Activated CD4-positive, alpha-beta T cell treated with anti-CD3 and anti-CD28 coated beads, Interleukin-2, amount 50 U/mL, for 1 hour (primary cell): ENCODE measurements around the gene UBL4A.
A peak's percentile ranks its signal among the peaks of the same experiment; 100 is the strongest.

Experiments used
- DNase-seq: peaks from one replicate; pipeline ENCODE4 v3.0.0-alpha.2; 2020

The UBL4A gene

GRCh38 chrX:154486396-154487207 is at the start of gene UBL4A:
UBL4A (minus strand) TSS chrX:154486615; CDS start chrX:154486584, 31 bp downstream.
- peak; percentile 36 for DNase-seq

GRCh38 chrX:154535892-154536291 is 49.5 kb upstream of the UBL4A start:
- DNase-seq: no peak

GRCh38 chrX:154534526-154535322 is 48.3 kb upstream of the UBL4A start:
- DNase-seq: peak; percentile 86

- DNase-seq: no peak
These were observed 46.3 kb upstream of the UBL4A start for GRCh38 chrX:154532690-154533089.

GRCh38 chrX:154531626-154532025 is 45.2 kb upstream of the UBL4A start:
- DNase-seq: no peak

GRCh38 chrX:154530286-154530685 is 43.9 kb upstream of the UBL4A start:
- no peak for DNase-seq

- DNase-seq: no peak
These were observed 42.8 kb upstream of the UBL4A start for GRCh38 chrX:154529206-154529612.

GRCh38 chrX:154526901-154527675 is 40.7 kb upstream of the UBL4A start:
- DNase-seq: peak; percentile 52

GRCh38 chrX:154525606-154526490 is 39.4 kb upstream of the UBL4A start:
- DNase-seq: no peak

GRCh38 chrX:154519389-154519788 is 33.0 kb upstream of the UBL4A start:
- no peak for DNase-seq

- no peak for DNase-seq
These were observed 30.8 kb upstream of the UBL4A start for GRCh38 chrX:154517101-154517781.

- no peak for DNase-seq
These were observed 30.3 kb upstream of the UBL4A start for GRCh38 chrX:154516656-154517100.

GRCh38 chrX:154515966-154516655 is 29.7 kb upstream of the UBL4A start, which contains the start of gene FAM3A:
FAM3A (minus strand) TSS chrX:154516232; CDS start chrX:154515772, 460 bp downstream.
- peak; percentile 90 for DNase-seq

- DNase-seq: no peak
These were observed 28.9 kb upstream of the UBL4A start for GRCh38 chrX:154515090-154515965.

GRCh38 chrX:154513716-154514115 is 27.3 kb upstream of the UBL4A start:
- DNase-seq: no peak

GRCh38 chrX:154512879-154513553 is 26.6 kb upstream of the UBL4A start:
- DNase-seq: no peak

- DNase-seq: no peak
These were observed 25.3 kb upstream of the UBL4A start for GRCh38 chrX:154511761-154512160.

- DNase-seq: no peak
These were observed 23.0 kb upstream of the UBL4A start for GRCh38 chrX:154509455-154509854.

- DNase-seq: no peak
These were observed 21.9 kb upstream of the UBL4A start for GRCh38 chrX:154508384-154508745.
